ENCODE measurements around the gene STARD13.

DNA sequence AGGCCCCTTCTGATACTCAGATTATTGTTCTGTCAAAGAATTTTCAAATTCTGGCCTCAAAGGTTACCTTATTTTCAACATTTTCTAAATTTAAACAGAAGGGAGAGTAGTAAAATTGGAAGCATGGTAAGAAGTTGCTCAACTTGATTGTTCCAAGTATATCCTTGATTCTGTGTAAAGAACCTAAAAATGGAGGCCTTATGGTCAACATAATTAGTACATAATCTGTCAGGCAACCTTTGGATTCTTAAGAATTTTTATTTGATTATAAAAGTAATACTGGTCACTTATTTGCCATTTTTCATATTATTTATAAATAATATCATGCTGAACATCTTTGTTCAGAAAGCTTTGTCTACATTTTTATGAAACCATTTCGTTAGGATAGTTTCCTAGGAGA, 83.9 kb downstream of the STARD13 start:
- TF ChIP-seq, protein P1, sequence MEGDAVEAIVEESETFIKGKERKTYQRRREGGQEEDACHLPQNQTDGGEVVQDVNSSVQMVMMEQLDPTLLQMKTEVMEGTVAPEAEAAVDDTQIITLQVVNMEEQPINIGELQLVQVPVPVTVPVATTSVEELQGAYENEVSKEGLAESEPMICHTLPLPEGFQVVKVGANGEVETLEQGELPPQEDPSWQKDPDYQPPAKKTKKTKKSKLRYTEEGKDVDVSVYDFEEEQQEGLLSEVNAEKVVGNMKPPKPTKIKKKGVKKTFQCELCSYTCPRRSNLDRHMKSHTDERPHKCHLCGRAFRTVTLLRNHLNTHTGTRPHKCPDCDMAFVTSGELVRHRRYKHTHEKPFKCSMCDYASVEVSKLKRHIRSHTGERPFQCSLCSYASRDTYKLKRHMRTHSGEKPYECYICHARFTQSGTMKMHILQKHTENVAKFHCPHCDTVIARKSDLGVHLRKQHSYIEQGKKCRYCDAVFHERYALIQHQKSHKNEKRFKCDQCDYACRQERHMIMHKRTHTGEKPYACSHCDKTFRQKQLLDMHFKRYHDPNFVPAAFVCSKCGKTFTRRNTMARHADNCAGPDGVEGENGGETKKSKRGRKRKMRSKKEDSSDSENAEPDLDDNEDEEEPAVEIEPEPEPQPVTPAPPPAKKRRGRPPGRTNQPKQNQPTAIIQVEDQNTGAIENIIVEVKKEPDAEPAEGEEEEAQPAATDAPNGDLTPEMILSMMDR (conservative IDR thresholded peaks at IDR 0.05; ENCODE audit: low read depth, low read length) = no peak
- TF ChIP-seq EZH2 (IDR thresholded peaks at IDR 0.05; ENCODE audit: low read length, unreplicated experiment) = no peak
- no peak for TF ChIP-seq EZH2phosphoT487 (IDR thresholded peaks at IDR 0.05; ENCODE audit: borderline replicate concordance, low read length)
